ENCODE results near the gene TRIM15.

Gene TRIM15

DNA sequence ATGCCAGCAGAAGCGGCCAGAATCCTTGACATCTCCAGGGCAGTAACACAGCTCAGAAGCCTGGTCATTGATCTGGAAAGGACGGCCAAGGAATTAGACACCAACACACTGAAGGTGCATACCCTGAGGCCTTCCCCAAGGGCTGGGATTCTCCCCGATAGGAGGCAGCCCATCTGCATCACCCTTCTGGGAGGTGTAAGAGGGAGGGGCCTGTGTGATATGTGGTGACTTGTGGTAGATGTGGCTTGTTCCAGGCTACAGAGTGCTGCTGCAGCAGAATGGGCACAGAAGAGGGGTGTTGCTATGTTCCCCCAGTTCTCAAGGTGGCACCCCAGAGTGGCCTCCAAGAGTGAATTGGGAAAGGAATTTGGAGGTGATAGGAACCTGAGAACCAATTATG lies 16.2 kb upstream of the TRIM15 start:
- no peak for DNase-seq

DNA sequence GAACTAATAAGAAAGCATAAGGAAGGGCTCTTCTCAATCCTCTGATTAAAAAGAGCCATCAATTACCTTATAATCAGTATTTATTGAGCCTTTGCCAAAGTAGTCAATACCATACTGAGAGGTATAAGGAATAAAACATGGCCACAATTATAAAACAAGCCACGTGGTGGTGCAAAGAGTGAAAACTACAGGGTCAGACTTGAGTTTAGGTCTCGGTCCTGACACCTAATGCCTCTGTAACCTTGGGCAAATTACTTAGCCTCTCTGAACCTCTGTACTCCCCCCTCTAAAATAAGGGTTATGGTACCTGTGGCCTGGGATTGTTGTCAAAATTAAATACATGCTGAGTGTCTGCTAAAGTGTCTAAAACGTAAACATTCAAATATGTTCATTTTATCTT lies 14.1 kb upstream of the TRIM15 start:
- no peak for DNase-seq

DNA sequence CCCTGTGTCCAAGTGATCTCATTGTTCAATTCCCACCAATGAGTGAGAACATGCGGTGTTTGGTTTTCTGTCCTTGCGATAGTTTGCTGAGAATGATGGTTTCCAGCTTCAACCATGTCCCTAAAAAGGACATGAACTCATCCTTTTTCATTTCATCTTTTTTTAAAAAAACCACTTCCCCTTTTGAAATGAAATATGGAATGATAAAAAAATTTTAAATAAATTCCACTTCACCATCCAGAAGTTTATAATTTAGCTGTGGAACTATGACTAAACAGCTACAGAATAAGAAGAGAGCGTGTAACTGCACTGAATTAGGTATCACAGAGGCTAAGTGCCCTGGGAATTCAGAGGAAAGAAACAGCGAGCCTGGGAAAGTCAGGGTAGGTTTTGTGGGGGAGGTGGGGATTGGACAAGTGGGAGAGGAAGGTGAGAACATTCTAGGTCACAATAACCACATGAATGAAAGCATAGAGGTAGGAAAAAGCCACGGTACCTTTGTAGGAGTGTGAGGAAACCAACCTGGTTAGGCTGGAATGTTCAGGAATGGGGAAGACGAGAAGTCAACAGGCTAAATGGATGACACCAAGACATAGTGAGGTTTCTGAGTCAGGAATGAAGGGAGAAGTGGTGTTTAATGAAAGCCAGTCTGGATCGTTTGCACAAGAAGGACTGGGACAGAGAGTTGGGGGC lies 13.3 kb upstream of the TRIM15 start:
- DNase-seq = no peak

DNA sequence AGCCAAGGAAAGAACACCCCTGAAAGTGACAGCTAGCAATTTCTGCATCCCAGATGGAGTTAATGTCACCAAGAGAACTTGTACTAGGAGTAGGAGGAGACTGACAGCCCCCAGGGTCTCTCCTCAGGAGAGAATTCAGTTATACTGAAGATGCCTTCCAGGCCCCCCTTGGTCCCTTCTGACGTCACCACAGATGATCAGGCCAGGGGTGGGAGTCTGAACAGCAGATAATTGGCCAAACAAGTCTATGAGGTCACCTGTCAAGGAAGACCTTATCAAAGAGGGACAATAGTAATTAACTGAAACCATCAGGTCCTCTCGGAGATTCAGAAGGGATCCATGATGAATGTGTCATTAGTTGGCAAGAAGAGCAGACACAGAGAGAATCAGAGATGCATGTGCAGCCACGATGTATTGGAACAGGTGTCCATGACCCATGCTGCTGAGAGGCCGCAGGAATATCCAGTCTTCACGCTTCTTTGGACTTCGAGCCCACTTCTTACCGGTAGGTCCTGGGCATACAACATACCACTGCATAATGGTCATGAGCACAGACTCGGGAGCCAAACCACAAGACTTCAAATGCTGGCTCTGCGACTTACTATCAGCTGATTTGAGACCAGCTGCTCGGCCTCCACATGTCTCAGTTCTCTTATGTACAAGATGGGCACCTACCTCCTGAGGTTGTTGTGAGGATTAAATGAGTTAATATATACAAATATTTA lies 12.5 kb upstream of the TRIM15 start:
- no peak for DNase-seq

DNA sequence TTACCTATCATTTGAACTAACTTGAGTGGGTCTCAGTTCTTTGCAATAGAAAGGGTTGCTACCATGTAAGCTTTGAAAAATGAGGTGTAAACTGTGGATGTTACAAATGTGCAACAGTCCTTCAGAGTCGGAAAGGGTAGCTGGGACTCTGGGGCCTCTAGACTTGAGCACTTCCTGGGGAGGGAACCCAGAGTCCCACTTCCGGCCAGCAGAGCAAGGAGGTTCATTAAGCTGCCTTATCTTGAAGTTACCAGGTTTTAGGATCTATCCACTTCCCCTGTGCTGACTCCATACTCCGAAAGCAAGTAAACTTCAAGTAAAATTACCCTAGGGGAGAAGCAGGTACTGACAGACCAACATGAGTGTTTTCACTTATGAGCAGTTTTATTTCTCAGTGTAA lies 11.8 kb upstream of the TRIM15 start:
- DNase-seq = no peak

DNA sequence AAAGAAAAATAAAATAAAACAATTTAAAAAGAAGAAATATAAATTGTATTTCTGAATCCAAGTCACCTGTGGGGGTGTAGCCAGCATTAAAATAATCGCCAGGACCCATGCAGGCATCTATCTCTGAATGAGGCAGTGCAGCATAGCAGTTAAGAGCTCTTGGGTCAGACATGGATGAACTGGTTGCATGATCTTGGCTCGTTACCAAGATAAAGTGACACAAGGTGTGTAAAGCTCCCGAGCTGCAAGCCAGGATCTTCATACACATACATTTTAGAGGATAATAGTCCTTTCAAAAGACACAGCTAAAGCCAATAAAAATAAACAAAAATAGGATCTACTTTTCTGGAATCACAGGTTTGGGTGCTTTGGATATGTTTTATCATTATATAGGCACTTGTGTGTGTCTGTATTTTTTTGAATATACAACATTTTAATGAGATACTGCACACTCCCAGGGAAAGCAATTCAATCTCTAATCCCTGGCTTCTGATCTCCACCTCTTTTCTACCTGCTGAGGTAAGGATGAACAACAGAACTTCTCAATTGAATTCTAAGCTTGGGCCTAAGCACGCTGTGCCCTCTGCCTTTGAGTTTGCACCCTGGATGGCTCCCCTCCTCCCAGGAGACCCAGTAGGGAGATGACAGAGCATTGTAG lies 11.2 kb upstream of the TRIM15 start:
- no peak for DNase-seq

DNA sequence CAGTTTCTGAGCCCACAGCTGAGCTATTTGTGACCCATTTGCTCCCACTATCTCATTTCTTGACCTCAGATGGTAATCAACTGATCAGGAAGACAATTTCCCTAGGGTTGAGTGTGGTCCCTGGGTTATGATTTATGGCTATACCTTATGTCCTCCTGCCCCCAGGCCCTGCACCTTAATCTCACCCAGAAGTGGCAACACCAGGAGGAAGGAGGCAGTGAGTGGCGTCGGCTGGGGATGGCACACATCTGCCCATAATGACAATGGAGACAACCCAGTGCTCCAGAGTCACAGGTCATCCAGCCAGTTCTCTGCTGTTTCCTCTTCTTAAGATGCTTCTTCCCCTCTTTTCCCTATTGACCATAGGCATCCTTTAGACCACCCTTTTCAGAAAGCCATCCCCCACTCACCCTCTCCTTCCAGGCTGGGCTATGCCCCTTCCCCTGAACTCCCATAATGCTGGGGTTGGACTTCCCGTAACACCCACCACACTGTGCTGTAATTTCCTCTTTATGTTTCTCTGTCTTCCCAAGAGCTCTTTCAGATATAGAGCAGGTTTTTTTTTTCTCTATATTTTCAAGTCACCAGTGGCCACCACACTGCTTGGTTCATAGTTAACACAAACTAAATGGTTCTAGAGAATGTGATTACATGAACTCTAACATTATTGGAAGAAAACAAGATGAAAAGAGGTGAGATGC lies 10.3 kb upstream of the TRIM15 start:
- DNase-seq = no peak

DNA sequence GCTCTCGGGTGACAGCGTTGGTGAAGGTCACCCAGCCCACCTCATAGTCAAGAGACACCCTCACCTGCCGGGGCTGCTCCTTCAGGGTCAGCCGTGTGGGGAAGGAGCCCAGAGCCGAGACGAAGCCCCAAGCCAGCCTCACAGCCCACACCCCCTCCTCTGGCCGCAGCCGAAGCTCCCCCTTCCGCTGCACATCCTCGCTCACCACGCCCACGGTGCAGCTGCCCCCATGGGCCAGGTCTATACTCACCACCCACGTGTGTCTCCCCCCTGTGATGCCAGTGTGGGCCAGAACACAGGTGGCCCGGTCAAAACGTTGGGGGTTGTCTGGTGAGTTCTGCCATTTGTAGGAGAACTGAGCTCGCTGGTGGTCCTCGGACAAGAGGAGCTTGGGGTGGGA lies 9.3 kb upstream of the TRIM15 start:
- DNase-seq = no peak

DNA sequence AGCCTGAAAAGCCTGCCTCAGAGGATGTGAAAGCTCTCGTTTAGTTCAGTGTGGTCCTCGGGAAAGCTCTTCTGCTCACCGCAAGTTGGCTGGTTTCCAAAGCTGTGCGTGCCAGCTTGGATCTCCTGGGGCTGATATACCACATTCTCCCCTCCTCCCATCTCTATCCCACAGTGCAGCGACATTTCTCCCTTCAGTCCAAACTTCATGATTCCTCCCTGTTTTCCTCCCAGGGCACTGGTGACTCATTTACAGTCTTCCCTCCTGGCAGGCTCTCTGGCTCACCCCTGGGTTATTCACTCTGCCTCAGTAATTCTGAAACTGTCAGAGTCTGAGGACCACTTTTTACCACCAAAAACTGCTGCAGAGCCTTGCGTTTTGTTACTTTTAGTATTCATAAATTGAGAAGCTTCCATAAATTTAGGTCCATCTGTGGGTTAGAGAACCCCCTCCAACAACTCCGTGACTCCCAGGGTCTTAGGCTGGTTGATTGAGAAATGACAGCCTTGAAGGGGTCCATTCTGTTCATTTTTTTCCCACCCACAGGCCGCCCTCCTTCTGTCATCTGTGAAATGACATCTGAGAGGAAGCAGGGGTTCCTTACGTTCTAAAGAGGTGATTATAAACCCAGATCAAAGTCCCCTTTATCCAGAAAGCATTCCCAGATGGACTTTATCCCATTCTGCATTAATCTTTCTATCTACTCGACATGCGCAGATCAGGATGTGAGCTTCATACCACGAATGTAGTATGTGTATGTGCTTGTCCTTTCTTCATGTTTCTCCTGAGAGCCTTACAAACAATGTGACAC lies 8.4 kb upstream of the TRIM15 start:
- DNase-seq = no peak

DNA sequence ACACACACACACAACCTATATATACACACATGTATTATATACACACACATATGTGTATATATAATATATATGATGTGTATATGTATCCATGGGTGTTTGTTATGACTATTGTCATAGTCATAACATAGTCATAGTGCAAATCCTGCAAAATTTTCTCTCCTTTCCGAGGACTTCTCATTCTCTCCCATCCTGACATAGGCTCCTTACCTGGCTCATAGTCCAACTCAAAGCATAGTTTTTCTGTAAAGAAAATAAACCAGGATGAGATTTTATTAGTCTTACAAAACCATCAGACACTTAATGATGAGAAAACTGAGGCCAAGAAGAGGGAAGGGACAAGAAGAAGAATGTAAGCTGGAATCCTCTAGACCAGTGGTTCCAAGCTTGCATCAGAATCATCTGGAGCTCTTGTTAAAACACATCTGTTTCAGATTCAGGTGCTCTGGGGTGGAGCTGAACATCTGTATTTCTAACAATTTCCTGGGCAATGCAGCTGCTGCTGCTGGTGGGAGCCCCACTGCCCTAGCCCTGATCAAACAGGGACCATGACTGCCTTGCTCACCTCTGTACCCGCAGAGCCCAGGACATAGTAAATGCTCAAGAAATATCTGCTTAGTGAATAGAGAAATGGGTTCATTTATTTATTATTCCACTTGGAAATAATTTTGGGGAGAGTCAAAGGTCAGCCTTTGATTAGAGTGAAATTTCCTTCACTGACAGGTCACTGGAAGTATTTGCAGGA lies 7.7 kb upstream of the TRIM15 start:
- no peak for DNase-seq

DNA sequence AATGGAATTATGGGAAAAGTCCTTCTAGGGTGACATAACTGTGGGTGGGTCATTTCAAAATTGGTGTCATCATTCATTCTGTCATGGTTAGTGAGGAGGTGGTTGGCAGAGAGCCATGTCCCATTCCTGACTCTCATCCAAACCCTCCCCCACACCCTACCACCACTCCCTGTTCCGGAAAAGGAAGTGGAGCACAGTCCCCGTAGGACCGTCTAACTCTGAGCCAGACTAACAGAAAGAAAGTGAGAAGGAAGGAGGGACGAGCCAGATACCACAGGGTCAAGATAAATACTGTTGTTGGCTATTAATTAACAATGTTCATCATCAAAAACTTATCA lies 7.1 kb upstream of the TRIM15 start:
- no peak for DNase-seq

DNA sequence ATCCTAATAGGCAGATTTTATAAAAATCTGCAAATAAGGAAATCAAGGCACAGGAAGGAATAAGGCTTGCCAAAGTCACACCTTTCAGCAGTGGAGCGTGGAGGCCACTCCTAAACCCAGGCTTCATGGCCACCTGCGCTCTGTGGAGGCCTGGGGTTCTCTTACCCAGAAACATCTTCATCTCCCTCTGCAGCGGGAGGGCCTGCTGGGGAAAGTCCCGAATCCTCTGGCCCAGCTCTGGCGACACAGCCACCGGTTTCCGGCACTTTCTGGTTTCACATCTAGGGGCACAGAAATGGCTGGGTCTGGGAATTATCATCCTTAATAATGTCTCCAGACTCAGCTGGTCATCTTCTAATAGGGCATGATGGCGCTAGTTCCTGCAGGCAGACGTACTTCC lies 6.6 kb upstream of the TRIM15 start:
- no peak for DNase-seq

DNA sequence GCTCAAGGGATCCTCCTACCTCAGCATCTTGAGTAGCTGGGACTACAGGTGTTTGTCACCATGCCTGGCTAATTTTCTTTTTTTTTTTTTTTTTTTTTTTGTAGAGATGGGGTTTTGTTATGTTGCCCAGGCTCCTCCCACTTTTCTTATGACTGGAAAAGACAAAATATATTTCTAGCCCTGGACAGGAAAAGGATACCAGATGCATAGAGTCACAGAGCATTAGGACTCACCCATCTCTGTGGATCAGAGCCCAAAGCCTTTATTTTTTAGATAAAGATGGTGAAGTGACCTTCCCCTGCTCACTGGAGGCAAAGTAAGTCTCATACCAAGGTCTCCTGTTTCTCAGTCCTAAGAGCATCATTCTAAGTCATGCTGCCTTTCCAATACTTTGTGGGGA lies 5.8 kb upstream of the TRIM15 start:
- no peak for DNase-seq

DNA sequence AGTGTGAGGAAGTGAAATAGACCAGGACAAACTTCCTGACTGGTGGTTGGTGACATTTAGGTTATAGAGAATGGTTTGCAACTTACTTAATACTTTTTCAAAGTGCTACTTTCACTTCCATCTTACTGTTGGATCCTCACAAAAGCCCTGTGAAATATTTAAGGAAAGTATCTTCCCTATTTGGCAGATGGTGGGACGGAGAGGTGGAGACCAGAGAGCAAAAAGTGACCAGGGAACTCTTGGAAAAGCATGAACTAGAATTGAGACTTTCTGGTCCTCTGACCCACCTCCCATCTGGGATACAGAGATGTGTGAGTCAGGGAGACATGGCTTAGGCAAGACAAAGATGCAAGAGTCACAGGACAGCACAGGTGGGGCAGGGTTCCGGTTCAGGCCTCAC lies 5.3 kb upstream of the TRIM15 start:
- no peak for DNase-seq

DNA sequence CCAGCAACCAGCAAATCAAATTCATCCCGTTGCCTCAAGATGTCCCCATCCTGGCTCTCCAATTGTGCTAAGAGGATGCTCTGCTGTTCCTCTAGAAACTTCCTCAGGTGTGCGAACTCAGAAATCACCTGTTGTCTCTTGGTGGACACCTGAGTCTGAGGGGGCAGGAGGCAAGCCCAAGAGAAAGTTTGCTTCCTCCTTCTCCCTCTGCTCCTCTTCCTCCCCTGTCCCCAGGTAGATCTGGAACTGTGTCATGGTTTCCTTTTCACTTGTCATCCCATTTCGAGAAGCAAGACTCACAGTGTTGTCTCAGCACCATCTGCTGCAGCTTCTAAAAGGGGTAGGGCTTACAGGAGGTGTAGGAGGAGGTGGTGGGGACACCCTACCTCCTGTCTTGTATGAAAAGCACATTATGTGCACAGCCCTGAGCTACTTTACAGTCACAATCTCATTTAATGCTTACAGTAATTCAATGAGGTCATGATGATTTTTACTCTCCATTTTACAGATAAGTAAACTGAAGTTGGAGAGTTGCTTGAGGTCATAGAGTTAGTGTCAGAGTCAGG lies 4.8 kb upstream of the TRIM15 start:
- DNase-seq = no peak

DNA sequence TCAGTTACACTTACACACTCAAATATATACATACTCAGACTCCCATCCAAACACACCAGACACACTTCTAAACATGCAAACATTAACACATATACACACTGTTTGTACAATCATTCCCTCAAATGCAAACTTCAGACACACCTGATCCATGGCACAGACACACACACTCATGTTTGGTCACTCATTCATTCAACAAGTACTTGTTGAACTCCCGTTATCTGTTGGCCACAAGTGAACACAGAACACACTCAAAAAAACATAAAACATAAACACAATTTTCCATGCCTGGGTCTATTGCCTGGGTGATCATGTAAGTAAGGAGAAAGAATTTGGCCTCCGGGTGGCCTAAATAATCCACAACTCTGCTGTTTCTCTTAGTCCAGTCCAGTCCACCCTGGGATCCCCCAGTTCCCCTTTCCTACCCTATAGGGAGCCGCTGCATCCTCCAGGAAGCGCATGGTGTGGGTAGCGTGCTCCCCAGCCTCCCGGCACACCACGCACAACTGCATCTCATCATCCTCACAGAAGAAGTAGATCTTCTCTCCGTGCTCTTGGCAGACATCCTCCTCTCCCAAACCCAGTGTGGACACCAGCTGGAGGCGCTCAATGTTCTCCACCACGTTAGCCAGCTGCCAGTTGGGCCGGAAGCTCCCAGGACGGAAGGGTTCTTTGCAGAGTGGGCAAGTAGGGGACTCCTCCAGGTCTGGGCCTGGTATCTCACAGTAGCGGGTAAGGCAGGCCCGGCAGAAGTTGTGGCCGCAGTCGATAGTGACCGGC lies 3.1 kb upstream of the TRIM15 start:
- DNase-seq = no peak

DNA sequence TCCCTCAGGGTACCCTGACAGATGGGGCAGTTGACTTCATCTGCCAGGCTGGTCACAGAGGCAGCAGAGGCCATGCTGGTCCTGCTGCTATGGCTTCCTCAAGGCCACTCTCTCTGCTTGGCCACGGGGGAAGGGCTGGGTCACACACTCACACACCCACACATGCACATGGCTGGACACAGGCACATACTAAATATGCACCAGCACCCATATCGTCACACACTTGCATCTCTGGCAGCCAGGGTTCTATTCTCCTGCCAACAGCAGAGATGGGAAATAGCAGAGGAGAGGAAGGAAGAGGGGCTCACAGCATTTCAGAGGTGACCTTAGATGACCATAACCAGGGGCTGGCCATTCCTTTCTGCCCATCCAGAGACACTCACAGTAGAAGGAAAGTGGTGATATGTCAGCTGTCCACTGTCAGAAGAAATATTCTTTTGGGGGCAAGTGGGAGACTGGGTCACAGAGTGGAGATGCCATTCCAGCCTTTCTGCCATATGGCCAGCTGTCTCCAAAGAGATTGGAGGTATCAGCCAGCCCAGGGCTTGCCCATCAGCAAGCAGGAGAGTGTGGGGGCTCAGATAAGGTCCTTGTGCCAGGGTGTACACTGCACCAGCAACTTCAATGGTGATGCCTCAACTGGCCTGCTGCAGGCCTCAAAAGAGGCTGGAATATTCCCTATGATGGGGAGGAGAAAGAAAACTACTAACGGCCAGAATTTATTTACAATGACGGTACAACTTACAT lies 2.4 kb upstream of the TRIM15 start, which contains the start of gene TRIM10:
TSS of gene TRIM10 (minus strand) at position 427 of the 747 bp plus-strand sequence. CDS start at position 74, 353 bp downstream.
- DNase-seq = no peak

DNA sequence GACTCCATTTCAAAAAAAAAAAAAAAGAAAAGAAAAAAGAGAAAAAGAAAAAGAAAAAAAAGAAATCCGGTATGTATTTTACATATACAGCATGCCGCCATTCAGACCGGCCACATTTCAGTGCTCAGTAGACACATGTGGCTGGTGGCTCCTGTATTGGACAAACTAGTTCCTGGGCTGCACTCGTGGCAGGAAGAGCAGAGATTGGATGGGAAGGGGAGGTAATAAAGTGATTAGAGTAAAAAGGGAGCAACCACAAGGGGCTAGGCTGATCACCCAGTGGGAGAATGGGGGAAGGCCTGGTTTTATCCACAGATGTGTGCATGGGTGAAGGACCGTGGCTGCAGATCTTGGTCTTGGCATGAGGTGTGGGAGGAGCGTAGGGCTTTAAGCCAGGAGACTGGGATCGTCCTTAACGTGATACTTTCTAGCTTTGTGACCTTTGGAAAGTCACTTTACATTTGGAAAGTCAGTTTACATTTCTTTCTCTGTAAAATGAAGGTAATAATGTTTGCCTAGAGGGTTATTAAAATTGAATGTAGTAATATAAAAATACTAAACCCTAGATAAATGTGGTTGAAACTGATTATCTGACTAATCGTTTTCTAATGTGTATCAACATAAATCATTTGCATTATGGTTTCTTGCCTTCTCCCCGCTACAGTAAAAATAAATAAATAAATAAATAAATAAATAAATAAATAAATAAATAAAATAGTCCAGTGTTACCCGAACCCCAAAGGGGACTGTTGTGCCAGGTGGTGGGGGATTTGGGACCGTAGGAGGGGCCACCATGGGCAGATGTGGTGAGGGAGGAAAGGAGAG lies 869 bp upstream of the TRIM15 start:
- no peak for DNase-seq
